H1 (cell line): ENCODE results near the gene ABCC6. TPM values are rescaled to one million over a fixed set of nuclear protein-coding genes. Genes with fewer than 3 reads are reported as not detected.

Source experiments
- BCL11A ChIP-seq, 2 experiments: IDR thresholded peaks; one replicate each; pipeline ENCODE4 v1.6.1; 2011; ENCODE audit warnings: low read depth in 2 of 2, low read length in 2 of 2, mild to moderate bottlenecking in 2 of 2
- CEBPB ChIP-seq: IDR thresholded peaks from 2 replicates; pipeline ENCODE4 v1.6.1; 2012; ENCODE audit warnings: low read depth, low read length
- CREB1 ChIP-seq: IDR thresholded peaks from 2 replicates; pipeline ENCODE4 v1.6.1; 2012; ENCODE audit warnings: inconsistent platforms
- PHF8 ChIP-seq: fragments of 200-600 bp; sonication (generic); conservative IDR thresholded peaks from 2 replicates; pipeline ENCODE4 v1.7.1; 2012; ENCODE audit warnings: low read depth, mild to moderate bottlenecking, inconsistent platforms, low read length, moderate library complexity
- SIRT6 ChIP-seq: IDR thresholded peaks from one replicate; pipeline ENCODE4 v1.7.1; 2012; ENCODE audit warnings: low read length, inconsistent platforms
- TBP ChIP-seq: IDR thresholded peaks from 2 replicates; pipeline ENCODE4 v1.6.1; 2011; ENCODE audit warnings: low read depth, low read length, improper control_type of control experiment
- polyA plus RNA-seq, 7 experiments: library from polyadenylated mRNA; depleted of rRNA in 3 of 7; stranded (reverse) in 5 of 7; unstranded in 2 of 7; fragments of >200 nt in 5 of 7; fragments of 200-250 nt in 2 of 7; gene quantifications; 1 replicate in 5 of 7; 2 replicates in 1 of 7; 4 replicates in 1 of 7; pipeline versions ENCODE4 v1.2.1 to v1.2.3, GENCODE V29; 2011 to 2013; ENCODE audit warnings: missing spikeins in 2 of 7, mixed read lengths in 2 of 7
- total RNA-seq: library from RNA; stranded (reverse); fragmentation: NEBNext Ultra II Directional; extraction: Animal tissue kit (Norgen Biotek cat#: 25700); gene quantifications from 2 replicates; pipeline ENCODE4 v1.2.1, GENCODE V29; 2021
- TF ChIP-seq, protein P1 (sequence below): fragments of 300-600 bp; sonication (generic); IDR thresholded peaks from 2 replicates; pipeline ENCODE4 v1.7.1; 2012; ENCODE audit warnings: low read length, moderate library complexity, mild to moderate bottlenecking, inconsistent platforms; ENCODE audit not compliant: insufficient replicate concordance

The ABCC6 gene
- total and polyA plus RNA-seq, 2 of the 8 experiments (the other 6 are each of a cell fraction or from before 2014, with no cell fraction given): 1.6 to 1.8 TPM

DNA sequence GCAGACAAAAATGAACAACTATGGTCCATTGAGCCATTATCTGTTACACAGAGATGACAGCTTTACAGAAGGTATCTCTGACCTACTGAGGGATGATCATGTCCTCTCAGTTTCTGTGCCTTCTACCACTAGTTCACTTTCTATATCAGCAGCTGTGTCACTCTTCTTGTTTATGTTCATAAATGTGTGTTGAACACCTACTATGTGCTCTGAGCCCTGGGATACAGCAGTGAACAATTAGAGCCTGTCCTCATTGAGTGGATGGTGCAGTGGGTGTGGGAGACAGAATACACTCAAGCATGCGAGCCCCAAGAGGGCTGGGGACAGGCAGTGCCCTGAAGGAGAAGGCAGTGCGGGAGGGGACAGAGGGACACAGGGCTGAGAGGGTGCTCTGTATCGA is 92.1 kb downstream of the ABCC6 start (continued):
- TF ChIP-seq, protein P1, sequence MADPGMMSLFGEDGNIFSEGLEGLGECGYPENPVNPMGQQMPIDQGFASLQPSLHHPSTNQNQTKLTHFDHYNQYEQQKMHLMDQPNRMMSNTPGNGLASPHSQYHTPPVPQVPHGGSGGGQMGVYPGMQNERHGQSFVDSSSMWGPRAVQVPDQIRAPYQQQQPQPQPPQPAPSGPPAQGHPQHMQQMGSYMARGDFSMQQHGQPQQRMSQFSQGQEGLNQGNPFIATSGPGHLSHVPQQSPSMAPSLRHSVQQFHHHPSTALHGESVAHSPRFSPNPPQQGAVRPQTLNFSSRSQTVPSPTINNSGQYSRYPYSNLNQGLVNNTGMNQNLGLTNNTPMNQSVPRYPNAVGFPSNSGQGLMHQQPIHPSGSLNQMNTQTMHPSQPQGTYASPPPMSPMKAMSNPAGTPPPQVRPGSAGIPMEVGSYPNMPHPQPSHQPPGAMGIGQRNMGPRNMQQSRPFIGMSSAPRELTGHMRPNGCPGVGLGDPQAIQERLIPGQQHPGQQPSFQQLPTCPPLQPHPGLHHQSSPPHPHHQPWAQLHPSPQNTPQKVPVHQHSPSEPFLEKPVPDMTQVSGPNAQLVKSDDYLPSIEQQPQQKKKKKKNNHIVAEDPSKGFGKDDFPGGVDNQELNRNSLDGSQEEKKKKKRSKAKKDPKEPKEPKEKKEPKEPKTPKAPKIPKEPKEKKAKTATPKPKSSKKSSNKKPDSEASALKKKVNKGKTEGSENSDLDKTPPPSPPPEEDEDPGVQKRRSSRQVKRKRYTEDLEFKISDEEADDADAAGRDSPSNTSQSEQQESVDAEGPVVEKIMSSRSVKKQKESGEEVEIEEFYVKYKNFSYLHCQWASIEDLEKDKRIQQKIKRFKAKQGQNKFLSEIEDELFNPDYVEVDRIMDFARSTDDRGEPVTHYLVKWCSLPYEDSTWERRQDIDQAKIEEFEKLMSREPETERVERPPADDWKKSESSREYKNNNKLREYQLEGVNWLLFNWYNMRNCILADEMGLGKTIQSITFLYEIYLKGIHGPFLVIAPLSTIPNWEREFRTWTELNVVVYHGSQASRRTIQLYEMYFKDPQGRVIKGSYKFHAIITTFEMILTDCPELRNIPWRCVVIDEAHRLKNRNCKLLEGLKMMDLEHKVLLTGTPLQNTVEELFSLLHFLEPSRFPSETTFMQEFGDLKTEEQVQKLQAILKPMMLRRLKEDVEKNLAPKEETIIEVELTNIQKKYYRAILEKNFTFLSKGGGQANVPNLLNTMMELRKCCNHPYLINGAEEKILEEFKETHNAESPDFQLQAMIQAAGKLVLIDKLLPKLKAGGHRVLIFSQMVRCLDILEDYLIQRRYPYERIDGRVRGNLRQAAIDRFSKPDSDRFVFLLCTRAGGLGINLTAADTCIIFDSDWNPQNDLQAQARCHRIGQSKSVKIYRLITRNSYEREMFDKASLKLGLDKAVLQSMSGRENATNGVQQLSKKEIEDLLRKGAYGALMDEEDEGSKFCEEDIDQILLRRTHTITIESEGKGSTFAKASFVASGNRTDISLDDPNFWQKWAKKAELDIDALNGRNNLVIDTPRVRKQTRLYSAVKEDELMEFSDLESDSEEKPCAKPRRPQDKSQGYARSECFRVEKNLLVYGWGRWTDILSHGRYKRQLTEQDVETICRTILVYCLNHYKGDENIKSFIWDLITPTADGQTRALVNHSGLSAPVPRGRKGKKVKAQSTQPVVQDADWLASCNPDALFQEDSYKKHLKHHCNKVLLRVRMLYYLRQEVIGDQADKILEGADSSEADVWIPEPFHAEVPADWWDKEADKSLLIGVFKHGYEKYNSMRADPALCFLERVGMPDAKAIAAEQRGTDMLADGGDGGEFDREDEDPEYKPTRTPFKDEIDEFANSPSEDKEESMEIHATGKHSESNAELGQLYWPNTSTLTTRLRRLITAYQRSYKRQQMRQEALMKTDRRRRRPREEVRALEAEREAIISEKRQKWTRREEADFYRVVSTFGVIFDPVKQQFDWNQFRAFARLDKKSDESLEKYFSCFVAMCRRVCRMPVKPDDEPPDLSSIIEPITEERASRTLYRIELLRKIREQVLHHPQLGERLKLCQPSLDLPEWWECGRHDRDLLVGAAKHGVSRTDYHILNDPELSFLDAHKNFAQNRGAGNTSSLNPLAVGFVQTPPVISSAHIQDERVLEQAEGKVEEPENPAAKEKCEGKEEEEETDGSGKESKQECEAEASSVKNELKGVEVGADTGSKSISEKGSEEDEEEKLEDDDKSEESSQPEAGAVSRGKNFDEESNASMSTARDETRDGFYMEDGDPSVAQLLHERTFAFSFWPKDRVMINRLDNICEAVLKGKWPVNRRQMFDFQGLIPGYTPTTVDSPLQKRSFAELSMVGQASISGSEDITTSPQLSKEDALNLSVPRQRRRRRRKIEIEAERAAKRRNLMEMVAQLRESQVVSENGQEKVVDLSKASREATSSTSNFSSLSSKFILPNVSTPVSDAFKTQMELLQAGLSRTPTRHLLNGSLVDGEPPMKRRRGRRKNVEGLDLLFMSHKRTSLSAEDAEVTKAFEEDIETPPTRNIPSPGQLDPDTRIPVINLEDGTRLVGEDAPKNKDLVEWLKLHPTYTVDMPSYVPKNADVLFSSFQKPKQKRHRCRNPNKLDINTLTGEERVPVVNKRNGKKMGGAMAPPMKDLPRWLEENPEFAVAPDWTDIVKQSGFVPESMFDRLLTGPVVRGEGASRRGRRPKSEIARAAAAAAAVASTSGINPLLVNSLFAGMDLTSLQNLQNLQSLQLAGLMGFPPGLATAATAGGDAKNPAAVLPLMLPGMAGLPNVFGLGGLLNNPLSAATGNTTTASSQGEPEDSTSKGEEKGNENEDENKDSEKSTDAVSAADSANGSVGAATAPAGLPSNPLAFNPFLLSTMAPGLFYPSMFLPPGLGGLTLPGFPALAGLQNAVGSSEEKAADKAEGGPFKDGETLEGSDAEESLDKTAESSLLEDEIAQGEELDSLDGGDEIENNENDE: no peak
- TF ChIP-seq SIRT6 (no peak), PHF8 (no peak), BCL11A (IDR thresholded peaks at IDR 0.05; ENCODE audit: low read depth in 2 of 2, low read length in 2 of 2) (no peak), CREB1 (no peak), CEBPB (no peak), TBP (no peak)
